Coronary artery (tissue), 2 donors: ENCODE measurements around the gene ZFHX3.

Experiments
- DNase-seq: peaks from one replicate; pipeline ENCODE4 v3.0.0-alpha.2; 2017; ENCODE audit warnings: low spot score
- H3K27ac ChIP-seq, 2 donors: fragments of 200-600 bp; sonication (generic); one replicate each; pipeline ENCODE4 v1.5.1; 2016 to 2019
- H3K4me3 ChIP-seq: fragments of 200-600 bp; sonication (generic); 2 replicates; pipeline ENCODE4 v1.5.1; 2016; ENCODE audit warnings: mild to moderate bottlenecking, moderate library complexity
- CTCF ChIP-seq: fragments of 200-600 bp; sonication (generic); IDR thresholded peaks from one replicate; pipeline ENCODE4 v1.5.1; 2019; ENCODE audit warnings: antibody characterized with exemption

The ZFHX3 gene

GRCh38 chr16:72926177-72927070, 121.5 kb downstream of the ZFHX3 start:
- DNase-seq, result no peak
- no peak overlapping the region for H3K27ac ChIP-seq
- no peak overlapping the region for H3K4me3 ChIP-seq
- TF ChIP-seq CTCF, result no peak

DNA sequence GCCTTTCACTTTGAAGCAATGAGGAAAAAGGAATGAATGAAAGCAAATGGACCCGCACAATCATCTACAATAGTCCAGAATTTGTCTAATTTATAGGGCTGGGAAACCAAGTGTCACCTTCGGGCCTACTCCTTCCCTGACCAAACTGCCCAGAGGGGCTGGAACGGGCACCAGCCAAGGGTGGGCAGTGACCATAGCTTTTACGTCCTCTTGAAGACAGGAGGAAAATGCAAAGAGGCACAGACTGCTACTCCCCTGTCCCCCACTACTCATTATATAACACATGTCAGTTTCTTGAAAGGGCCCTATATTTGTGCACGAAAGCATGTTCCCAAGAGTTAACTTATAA, 122.3 kb downstream of the ZFHX3 start:
- DNase-seq, result no peak
- Histone ChIP-seq H3K27ac (no peak overlapping the region), H3K4me3 (no peak overlapping the region)
- TF ChIP-seq CTCF, result no peak

GRCh38 chr16:72924927-72925630, 122.8 kb downstream of the ZFHX3 start:
- TF ChIP-seq CTCF, result no peak
- Histone ChIP-seq H3K27ac (no peak overlapping the region), H3K4me3 (no peak overlapping the region)
- no peak for DNase-seq

GRCh38 chr16:72924537-72924926, 123.4 kb downstream of the ZFHX3 start:
- Histone ChIP-seq H3K4me3 (no peak overlapping the region), H3K27ac (no peak overlapping the region)
- no peak for DNase-seq
- TF ChIP-seq CTCF, result no peak

GRCh38 chr16:72923757-72924156, 124.2 kb downstream of the ZFHX3 start:
- no peak for TF ChIP-seq CTCF
- DNase-seq, result no peak
- Histone ChIP-seq H3K27ac (no peak overlapping the region), H3K4me3 (no peak overlapping the region)

- TF ChIP-seq CTCF, result no peak
- no peak for DNase-seq
- Histone ChIP-seq H3K4me3 (peak overlapping the region; percentile 67), H3K27ac (peak overlapping the region; percentile 44 to 72)
Measured at GRCh38 chr16:72922714-72923113, 125.2 kb downstream of the ZFHX3 start.

GRCh38 chr16:72921620-72922019, 126.3 kb downstream of the ZFHX3 start:
- Histone ChIP-seq H3K27ac (peak overlapping the region; percentile 44 to 72), H3K4me3 (peak overlapping the region; percentile 67)
- TF ChIP-seq CTCF, result no peak
- no peak for DNase-seq
